Breast epithelium (tissue), 3 donors: ENCODE results near the gene PRCC.

ENCODE experiments used
- POLR2A ChIP-seq: fragments of 450-650 bp; IDR thresholded peaks from one replicate; pipeline ENCODE4 v1.6.1; 2016; ENCODE audit warnings: antibody characterized with exemption, mild to moderate bottlenecking, moderate library complexity
- TF ChIP-seq, protein P1 (sequence below), 3 donors: fragments of 450-650 bp; IDR thresholded peaks; one replicate each; pipeline ENCODE4 v1.5.1; 2016 to 2017; ENCODE audit warnings: antibody characterized with exemption in 3 of 3, mild to moderate bottlenecking in 3 of 3, moderate library complexity in 3 of 3

DNA sequence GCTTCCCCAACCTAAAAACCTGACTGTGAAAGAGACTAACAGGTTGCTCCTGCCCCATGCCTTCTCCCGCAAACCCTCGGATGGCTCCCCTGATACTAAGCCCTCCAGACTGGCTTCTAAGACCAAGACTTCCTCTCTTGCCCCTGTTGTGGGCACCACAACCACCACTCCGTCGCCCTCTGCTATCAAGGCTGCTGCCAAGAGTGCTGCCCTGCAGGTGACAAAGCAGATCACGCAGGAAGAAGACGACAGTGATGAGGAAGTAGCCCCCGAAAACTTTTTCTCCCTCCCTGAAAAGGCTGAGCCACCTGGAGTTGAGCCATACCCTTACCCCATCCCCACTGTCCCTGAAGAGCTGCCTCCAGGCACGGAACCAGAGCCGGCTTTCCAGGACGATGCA lies 19.3 kb downstream of the PRCC start:
- no peak for TF ChIP-seq POLR2A
- TF ChIP-seq, protein P1, sequence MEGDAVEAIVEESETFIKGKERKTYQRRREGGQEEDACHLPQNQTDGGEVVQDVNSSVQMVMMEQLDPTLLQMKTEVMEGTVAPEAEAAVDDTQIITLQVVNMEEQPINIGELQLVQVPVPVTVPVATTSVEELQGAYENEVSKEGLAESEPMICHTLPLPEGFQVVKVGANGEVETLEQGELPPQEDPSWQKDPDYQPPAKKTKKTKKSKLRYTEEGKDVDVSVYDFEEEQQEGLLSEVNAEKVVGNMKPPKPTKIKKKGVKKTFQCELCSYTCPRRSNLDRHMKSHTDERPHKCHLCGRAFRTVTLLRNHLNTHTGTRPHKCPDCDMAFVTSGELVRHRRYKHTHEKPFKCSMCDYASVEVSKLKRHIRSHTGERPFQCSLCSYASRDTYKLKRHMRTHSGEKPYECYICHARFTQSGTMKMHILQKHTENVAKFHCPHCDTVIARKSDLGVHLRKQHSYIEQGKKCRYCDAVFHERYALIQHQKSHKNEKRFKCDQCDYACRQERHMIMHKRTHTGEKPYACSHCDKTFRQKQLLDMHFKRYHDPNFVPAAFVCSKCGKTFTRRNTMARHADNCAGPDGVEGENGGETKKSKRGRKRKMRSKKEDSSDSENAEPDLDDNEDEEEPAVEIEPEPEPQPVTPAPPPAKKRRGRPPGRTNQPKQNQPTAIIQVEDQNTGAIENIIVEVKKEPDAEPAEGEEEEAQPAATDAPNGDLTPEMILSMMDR (IDR thresholded peaks at IDR 0.05) = no peak
